Activated CD4-positive, alpha-beta T cell treated with anti-CD3 and anti-CD28 coated beads, Interleukin-2, amount 50 U/mL, for 1 hour (primary cell): ENCODE measurements around the gene ITGB1.
"Not testable (repeated sequence)": the region's sequence is repeated elsewhere in the genome, so short reads cannot be mapped to it uniquely, and the experiment has no call there.

Experiments used
- DNase-seq: peaks from one replicate; pipeline ENCODE4 v3.0.0-alpha.2; 2020

Gene ITGB1

DNA sequence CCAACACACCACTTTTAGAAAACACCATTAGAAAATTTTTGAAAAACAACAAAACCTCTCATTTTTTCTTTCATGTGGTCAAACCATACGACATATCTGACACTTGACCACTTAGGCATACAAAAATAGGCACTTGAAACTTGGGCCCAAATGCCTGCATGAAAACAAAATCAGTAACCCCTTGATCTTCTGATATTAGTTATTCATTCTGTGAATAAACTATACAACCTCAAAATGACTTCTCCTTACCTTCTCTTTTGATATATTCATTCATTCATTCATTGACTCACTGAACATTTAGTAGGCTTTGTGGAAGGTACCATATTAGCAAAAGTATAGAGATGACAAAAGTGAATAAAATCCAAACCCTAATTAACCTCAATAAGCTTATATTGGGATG lies 26.4 kb downstream of the ITGB1 start:
- no peak for DNase-seq

DNA sequence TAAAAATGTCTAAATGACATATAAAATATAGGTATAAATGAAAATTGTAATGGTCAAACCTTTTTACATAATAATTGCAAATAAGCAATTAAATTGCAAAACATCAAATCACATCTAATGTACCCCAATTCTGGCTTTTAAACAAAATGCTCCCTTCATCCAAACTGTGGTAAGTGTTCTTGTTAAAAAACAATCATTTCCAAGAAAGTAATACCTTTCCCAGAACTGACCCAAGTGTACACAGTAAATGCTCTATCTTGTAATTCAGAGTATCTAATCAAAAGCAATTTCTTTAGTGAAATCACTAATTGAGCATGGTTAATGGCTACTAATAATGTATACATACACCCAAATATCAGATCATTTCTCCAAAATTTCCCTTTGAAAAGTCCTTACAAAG lies 28.0 kb downstream of the ITGB1 start:
- no peak for DNase-seq

DNA sequence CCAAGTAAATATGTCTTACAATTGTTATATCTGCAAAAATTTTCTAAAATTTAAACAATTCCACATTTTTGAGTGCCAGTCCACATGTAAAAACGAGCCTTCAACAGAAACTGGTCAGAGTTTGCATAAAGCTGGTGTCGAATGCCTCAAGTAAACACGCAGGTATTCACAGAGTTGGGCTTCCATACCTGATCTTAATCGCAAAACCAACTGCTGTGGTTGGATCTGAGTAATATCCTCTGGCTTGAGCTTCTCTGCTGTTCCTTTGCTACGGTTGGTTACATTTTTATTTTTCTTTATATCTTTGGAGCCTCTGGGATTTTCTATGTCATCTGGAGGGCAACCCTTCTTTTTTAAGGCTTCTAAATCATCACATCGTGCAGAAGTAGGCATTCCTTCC lies 28.4 kb downstream of the ITGB1 start:
- no peak for DNase-seq

DNA sequence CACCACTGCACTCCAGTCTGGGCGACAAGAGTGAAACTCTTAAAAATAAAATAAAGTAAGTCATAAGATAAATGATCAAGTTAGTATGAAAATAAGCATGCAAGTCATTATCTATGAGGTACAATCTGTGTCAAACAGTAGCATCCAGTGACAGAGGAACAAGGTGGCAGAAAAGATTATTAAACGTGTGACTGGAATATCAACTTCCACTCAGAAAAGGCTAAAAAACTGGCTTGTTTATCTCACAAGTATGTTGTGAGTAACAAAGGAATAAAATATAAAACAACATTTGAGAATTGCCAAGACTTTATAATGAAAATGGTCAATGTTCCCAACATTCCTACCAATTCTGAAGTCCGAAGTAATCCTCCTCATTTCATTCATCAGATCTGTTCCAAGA lies 30.3 kb downstream of the ITGB1 start:
- no peak for DNase-seq

DNA sequence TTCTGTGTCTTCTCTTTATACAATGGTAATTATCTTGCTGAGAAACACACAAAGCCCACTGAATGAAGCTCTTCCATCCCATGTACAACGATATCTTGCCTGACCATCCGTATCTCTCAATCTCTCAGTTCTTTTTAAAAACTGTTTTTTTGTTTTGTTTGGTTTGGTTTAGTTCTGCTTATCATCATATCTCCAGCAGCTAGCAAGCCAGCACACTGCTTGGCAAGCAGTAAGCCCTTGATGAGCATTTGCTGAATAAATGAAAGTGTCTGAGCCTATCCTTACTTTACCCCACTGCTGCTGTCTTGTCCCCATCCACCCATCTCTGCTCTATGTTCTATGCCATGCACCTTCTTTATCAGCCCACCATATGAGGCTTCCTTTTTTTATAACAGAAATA lies 34.2 kb downstream of the ITGB1 start:
- DNase-seq = no peak

DNA sequence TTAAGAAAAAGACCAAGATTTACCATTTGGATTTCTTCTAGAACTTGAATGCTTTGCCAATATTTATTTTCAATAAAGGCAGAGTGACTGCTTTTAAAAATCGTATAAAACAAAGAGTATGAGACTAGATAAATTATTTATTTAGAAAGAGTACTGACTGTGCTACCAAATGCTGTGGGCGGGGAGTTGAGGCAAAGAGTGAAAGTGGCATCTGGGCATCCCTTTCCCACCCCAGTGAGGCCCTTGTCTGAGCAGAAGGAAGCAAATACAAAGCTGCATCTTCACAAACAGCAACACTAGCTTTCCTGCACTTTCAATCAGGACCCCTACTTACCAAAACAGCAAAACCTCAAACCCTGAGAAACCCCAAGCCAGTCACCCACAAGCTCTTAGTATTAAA lies 34.9 kb downstream of the ITGB1 start:
- DNase-seq = no peak

DNA sequence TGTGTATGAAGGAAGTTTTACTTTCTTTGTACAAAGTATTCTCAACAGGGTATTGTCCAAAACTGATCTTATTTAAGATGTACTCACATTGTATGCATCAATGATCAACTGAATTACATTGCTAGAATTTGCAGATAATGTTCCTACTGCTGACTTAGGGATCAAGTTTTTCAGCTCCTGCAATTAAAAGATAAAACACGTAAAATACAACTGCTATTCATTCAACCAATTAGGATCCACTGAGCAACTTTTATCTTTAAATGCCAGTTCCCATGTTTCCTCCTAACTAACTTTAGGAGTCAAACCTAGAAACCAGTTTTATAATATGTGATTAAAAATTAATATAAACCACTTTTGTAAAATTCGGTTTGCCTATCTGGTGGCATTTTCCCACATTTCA lies 35.9 kb downstream of the ITGB1 start:
- no peak for DNase-seq

DNA sequence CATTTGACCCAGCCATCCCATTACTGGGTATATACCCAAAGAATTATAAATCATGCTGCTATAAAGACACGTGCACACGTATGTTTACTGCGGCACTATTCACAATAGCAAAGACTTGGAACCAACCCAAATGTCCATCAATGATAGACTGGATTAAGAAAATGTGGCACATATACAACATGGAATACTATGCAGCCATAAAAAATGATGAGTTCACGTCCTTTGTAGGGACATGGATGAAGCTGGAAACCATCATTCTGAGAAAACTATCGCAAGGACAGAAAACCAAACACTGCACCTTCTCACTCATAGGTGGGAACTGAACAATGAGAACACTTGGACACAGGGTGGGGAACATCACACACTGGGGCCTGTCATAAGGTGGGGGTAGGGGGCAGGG lies 40.2 kb downstream of the ITGB1 start:
- not testable (repeated sequence) for DNase-seq

DNA sequence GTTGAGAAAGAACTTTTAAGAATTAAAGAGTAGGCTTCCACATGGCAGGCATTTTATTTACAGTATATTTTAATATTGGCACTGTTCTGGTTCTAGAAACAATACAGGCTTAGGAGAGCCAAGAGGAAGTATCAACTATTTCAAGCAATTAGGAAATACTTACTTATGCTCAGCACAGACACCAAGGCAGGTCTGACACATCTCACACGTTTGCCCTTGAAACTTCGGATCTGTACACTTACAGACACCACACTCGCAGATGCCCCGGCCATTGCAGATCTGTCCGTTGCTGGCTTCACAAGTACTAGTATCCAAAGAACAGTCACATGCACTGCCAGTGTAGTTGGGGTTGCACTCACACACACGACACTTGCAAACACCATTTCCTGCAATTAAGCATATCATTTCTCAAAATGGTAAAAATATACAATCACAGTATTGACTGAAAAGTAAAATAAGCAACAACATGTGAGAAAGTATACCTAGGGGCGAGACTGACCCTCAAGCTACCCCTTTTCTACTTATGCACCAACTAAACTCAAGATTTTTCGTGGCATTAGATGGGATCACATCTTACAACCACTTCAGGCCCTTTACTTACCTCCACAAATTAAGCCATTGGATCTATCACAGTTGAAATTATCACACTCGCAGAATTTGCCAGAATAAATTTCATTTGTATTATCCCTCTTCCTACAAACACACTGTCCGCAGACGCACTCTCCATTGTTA lies 46.6 kb downstream of the ITGB1 start:
- DNase-seq = no peak

DNA sequence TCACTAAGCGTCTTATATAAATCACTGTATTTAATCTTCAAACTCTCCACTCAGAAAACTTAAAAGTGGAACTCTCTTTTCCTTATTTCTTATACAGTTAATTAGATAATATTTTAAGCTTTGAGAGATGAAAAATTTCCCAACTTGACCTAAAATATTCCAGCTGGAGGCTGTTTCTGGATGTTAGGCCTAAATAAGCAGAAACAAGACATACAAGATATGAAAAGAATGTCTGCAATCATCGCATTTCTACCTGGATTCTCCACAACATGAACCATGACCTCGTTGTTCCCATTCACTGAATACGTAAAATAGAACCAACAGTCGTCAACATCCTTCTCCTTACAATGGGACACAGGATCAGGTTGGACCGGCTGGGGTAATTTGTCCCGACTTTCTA lies 48.1 kb downstream of the ITGB1 start:
- DNase-seq = not testable (repeated sequence)

DNA sequence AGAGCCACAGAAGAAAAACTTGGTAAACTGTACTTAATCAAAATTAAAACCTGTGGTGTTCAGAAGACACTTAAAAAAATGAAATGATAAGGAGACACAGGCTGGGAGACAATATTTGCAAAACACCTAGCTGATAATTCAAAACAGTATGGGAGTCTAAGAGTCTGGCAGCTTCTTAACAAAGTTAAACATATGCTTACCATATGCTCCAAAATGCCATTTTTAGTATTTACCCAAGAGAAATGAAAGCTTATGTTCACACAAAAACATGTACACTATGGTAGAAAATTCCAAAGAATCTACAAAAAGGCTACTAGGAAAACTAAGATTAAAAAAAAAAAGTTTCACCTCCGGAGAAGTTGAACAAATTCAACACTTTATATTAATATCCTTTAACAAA lies 48.6 kb downstream of the ITGB1 start:
- DNase-seq = no peak

DNA sequence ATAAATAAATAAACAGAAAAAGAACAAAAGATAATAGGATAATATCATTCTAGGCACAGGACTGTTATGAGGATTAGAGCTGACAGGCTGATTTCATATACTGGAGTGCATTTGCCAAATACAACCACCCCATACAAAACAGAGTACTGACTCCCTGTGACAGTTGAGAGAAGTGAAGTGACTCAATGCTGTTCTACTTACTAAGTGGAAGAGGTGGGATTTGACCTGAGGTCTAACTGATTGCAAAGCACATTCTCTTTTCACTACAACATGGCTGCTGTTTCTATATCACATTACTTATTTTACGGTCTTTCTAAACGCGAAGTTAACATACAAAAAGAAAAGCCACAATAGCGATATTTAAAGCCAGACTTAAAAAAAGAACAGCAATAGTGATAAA lies 51.4 kb downstream of the ITGB1 start:
- DNase-seq = no peak

DNA sequence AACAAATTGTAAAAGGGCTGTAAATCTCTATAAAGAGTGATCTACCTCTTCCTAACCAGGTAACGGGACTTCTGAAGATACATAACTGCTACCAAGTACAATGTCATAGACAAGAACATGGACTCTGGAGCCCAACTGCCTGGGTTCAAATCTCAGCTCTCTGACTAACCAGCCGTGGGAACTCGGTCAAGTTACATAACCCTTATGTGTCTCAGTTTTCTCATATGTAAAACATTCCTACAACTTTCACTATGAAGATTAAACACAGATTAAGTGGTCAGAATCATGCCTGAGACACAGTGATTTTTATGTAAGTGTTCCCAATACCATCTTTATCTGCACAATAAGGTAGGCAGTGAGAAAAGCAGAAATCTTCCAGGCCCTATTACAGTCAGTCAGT lies 52.6 kb downstream of the ITGB1 start:
- DNase-seq = no peak

DNA sequence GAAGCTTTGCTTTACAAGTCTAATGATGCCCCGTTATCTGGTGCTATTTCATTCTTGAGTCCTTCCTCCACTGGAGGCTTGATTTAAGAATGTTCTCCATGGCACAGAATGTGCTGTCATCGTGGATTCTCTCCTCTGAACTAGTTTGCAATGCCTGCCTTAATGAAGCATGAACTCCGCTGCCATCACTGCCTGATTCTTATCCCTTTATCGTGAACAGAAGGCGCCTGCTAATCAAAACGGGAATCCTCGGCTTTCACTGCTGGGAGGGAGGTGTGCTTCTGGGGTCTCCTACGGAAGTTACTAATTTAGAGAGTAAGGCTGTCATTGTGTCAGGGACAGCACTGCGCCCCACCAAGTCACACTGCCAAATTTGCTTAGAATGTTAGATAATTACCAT lies 56.2 kb downstream of the ITGB1 start:
- no peak for DNase-seq

DNA sequence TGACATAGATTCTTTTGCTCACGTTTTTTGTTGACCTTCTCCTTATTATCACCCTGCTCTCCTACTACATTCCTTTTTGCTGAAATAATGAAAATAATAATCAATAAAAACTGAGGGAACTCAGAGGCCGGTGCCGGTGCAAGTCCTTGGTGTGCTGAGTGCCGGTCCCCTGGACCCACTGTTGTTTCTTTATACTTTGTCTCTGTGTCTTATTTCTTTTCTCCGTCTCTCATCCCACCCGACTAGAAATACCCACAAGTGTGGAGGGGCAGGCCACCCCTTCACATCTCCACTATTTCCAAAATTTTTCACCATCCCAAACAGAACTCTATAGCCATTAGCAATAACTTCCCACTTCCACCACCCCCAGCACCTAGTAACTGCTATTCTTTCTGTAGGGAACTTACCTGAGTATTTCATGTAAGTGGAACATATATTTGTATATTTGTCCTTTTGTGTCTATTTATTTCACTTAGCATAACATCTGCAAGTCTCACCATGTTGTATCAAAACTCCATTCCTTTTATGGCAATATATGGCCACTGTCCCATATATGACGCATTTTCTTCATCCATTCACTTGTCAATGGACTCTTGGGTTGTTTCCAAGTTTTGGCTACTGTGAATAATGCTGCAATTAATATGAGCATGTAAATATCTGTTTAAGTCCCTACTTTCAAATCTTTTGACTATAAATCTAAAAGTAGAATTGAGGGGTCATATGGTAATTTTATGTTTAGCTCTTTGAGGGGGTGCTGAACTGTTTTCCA lies 62.6 kb downstream of the ITGB1 start:
- not testable (repeated sequence) for DNase-seq

DNA sequence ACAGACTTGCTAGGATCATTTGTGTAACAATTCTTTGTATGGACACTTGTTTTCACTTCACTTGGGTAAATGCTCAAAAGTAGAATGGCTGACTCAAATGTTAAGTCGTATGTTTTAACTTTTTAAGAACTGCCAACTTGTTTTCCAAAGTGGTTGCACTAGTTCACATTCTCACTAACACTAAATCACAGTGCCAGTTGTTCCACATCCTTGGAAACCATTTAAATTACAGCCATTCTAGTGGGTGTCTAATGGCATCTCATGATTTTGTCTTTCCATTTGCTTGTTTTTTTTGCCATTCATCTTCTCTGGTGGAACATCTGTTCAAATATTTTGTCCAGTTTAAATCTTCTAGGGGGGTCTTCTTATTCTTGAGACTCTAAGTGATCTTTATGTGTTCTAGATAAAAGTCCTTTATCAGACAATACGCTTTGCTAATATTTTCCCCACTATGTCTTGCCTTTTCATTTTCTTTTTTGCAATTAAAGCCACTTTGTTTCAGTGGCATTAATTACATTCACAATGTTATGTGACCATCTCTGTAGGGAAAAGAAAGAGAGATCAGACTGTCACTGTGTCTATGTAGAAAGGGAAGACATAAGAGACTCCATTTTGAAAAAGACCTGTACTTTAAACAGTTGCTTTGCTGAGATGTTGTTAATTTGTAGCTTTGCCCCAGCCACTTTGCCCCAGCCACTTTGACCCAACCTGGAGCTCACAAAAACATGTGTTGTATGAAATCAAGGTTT lies 63.9 kb downstream of the ITGB1 start:
- no peak for DNase-seq

DNA sequence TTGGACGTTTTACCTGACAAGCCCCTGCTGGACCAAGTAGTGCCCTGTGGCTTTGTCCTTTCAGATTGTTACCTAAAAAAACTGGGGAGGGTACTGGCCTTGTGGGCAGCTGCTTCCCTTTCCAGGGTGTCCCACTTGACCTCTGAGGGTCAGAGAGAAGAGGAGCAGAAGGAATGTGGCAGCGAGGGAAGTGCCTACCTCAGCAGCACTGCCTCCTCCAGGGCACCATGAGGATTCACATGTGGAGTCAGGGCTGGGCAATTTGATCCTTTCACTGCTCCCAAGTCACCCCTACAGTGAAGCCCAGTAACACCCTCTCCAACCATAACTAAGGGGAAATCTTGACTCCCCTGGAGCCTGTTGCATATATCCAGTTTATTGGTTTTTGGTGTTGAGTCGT lies 64.6 kb downstream of the ITGB1 start:
- no peak for DNase-seq

DNA sequence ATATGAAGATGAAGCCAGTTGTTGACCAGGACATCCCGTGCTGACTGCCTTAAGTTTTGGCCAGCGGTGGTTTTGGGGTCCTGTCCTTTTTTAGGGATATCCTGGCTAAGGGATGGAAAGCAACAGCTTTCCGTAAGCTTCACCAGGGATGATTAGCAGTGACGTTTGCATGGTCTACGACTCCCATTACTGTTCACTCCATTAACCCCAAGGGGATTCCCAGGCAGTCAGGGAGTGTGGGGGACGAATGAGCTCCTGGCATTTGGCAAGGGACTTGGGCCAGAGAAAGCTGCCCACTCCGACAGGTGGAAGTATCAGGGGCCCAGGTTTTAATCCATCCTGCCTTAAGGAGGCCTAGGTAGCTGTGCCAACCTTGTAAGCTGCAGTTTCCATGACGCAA lies 66.8 kb downstream of the ITGB1 start:
- DNase-seq = no peak

DNA sequence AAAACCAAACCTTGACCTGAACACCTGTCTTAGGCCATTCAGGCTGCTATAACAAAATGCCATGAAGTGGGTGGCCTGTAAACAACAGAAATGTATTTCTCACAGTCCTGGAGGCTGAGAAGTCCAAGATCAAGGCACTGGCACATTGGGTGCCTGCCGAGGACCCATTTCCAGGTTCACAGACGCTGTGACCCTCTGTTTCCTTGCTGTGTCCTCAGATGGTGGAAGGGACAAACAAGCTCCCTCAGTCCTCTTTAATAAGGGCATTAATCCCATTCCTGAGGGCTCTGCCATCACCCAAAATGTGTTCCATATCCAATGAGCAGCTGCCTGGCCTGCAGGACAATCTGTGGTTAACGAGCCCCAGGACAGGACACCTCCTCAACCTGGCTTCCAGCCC lies 67.6 kb downstream of the ITGB1 start:
- DNase-seq = no peak

DNA sequence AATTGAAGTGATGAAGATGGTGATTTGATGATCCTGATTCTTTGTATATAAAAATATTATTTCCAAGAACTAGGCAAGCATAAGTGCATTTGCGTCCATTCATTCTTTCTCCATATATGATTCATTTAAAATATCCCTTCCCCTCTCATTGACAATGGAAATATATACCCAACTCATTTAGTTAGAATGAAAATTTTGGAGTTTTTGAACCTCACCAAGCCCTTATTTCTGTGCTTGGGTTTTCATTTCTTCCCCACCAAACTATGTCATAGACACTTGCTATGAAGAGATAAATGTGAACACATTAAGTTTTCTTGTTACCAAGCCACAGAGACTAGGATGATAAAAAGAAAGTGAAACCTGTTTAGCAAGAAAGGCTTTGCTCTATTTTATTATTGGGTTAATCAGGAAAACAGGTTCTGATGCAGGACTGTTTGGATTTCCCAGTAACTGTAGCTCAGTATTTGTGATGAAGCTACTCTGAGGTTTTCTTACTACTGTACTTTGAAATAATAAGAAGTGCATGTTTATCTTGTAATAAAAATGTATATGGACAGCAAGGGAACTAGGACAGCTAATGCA lies 68.3 kb downstream of the ITGB1 start:
- no peak for DNase-seq

DNA sequence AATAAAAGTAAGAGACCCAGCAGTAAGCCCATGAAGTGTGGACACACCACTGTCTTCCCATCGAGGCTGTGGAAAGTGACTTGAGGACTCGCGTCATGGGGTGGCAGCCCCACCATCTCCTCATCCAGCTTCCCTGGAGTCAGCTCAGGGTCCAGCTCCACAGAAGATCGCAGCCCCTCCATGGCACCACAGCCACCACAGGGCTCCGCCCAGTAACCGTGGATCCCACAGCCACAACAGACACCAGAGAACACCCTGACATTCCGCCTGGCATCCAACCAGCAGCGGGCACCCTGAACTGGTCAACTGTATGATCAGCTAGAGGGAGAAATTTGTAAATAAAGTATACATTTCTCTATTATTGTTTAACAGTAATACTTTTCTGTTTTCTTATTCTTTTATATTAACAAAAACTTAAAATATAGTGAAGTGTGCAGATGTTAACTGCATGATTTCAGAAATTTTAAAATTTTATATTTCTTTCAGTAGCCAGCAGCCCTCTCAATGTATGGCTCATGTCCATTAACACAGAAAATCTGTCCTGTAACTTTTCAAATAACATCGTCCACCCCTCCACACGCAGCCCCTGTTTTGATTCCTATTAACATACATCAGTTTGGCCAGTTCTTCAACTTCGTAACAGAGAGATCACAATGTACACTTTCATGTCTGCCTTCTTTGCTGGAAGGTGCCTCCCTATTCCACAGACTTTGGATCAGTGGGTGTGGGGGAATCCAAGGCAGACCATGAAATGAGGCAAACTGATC lies 69.7 kb downstream of the ITGB1 start:
- DNase-seq = no peak

DNA sequence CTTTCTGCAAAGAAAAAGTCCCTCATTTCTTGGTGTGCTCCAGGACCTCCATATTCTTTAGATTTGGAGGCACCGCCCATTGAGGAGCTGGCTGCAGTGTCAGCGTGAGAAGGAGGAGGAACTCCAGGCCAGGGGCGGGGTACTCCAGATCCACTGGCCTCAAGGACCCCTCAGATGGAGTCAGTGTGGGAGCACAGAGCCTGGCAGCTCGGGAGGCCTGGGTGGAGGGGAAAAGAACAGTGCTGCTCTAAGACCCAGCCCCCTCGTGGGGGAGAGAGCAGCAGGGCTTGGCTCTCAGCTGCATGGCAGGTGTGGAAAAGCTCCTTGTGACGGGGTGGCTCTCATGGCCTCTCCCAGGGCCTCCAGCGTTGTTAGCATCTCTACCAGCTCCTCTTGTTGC lies 70.5 kb downstream of the ITGB1 start:
- DNase-seq = no peak

DNA sequence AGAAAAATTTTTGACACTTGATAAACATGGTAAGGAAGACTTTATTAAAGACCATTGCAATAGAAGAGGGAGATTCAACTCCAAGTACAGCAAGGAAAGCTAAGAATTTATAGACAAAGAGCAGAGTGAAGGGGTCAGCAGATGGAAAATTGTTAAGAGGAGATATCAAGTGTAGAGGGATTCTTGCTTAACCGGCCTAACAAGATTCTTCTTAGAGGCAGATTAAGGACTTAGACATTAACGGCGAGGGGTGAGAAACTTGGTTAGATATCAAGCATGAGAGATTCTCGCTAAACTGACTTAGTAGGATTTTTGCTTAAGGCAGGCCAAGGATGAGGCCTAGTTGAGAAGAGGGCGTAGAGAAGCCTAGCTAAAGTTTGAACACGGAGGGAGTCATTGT lies 76.0 kb downstream of the ITGB1 start:
- no peak for DNase-seq
